ENCODE results near the gene OR52A5. TPM values are rescaled to one million over a fixed set of nuclear protein-coding genes. Genes with fewer than 3 reads are reported as not detected.

Gene OR52A5
- polyA plus RNA-seq, 1 donor = not detected

GRCh38 chr11:5115339-5115738, 22.8 kb downstream of the OR52A5 start:
- DNase-seq = no peak

GRCh38 chr11:5107285-5107684, 30.9 kb downstream of the OR52A5 start:
- no peak for DNase-seq

- no peak for DNase-seq
Measured at GRCh38 chr11:5103066-5103465, 35.1 kb downstream of the OR52A5 start.

GRCh38 chr11:5102246-5102645, 35.9 kb downstream of the OR52A5 start:
- DNase-seq = no peak

- DNase-seq = no peak
Measured at GRCh38 chr11:5096011-5096410, 42.1 kb downstream of the OR52A5 start.

- DNase-seq = no peak
Measured at GRCh38 chr11:5092821-5093585, 45.2 kb downstream of the OR52A5 start.

- DNase-seq = no peak
Measured at GRCh38 chr11:5090668-5091067, 47.5 kb downstream of the OR52A5 start.

- DNase-seq = no peak
Measured at GRCh38 chr11:5088556-5088955, 49.6 kb downstream of the OR52A5 start.

GRCh38 chr11:5083602-5084001, 54.6 kb downstream of the OR52A5 start:
- no peak for DNase-seq

GRCh38 chr11:5081405-5081804, 56.8 kb downstream of the OR52A5 start:
- DNase-seq = no peak

Other genes with a start within 250 kb of the OR52A5 start
- gene OR51A7, start 234.6 kb downstream of the OR52A5 start, polyA plus RNA-seq (ENCODE audit: insufficient read length) = not detected
- gene OR51G2, start 219.0 kb downstream of the OR52A5 start, polyA plus RNA-seq (ENCODE audit: insufficient read length) = not detected
- gene OR51G1, start 214.0 kb downstream of the OR52A5 start, polyA plus RNA-seq (ENCODE audit: insufficient read length) = not detected
- 0.13 TPM for gene OR51A4, start 190.8 kb downstream of the OR52A5 start, polyA plus RNA-seq (ENCODE audit: insufficient read length)
- gene OR51A2, start 182.6 kb downstream of the OR52A5 start, polyA plus RNA-seq (ENCODE audit: insufficient read length) = not detected
- not detected for gene OR51L1, start 143.5 kb downstream of the OR52A5 start, polyA plus RNA-seq (ENCODE audit: insufficient read length)
- not detected for gene OR52J3, start 91.8 kb downstream of the OR52A5 start, polyA plus RNA-seq (ENCODE audit: insufficient read length)
- gene OR52E2, start 78.7 kb downstream of the OR52A5 start, polyA plus RNA-seq (ENCODE audit: insufficient read length) = not detected
- gene OR52E1, start 68.8 kb downstream of the OR52A5 start, polyA plus RNA-seq (ENCODE audit: insufficient read length) = not detected
- not detected for gene OR52A1, start 16.4 kb upstream of the OR52A5 start, polyA plus RNA-seq (ENCODE audit: insufficient read length)
- not detected for gene OR51V1, start 62.3 kb upstream of the OR52A5 start, polyA plus RNA-seq (ENCODE audit: insufficient read length)
- 122 TPM for gene HBB, start 88.7 kb upstream of the OR52A5 start, polyA plus RNA-seq (ENCODE audit: insufficient read length)
- not detected for gene HBD, start 96.1 kb upstream of the OR52A5 start, polyA plus RNA-seq (ENCODE audit: insufficient read length)
- 7.3 TPM for gene HBG1, start 111.5 kb upstream of the OR52A5 start, polyA plus RNA-seq (ENCODE audit: insufficient read length)
- 1,834 TPM for gene HBG2, start 116.4 kb upstream of the OR52A5 start, polyA plus RNA-seq (ENCODE audit: insufficient read length)
- gene HBE1, start 131.6 kb upstream of the OR52A5 start, polyA plus RNA-seq (ENCODE audit: insufficient read length) = 4.3 TPM
- not detected for gene OR51B4, start 163.6 kb upstream of the OR52A5 start, polyA plus RNA-seq (ENCODE audit: insufficient read length)
- gene OR51B2, start 185.9 kb upstream of the OR52A5 start, polyA plus RNA-seq (ENCODE audit: insufficient read length) = not detected
- not detected for gene OR51B5, start 205.2 kb upstream of the OR52A5 start, polyA plus RNA-seq (ENCODE audit: insufficient read length)
- not detected for gene OR51B6, start 213.2 kb upstream of the OR52A5 start, polyA plus RNA-seq (ENCODE audit: insufficient read length)
- gene OR51M1, start 245.5 kb upstream of the OR52A5 start, polyA plus RNA-seq (ENCODE audit: insufficient read length) = not detected

Data from hindlimb muscle (tissue), 1 donor.